ENCODE results near the gene CHRND. TPM values are rescaled to one million over a fixed set of nuclear protein-coding genes. Genes with fewer than 3 reads are reported as not detected.
A peak's percentile ranks its signal among the peaks of the same experiment; 100 is the strongest.

Gene CHRND
- total and polyA plus RNA-seq, 2 of the 13 experiments (the other 11 are each of a cell fraction or from before 2014, with no cell fraction given): 0.18 TPM; not detected in 1

DNA sequence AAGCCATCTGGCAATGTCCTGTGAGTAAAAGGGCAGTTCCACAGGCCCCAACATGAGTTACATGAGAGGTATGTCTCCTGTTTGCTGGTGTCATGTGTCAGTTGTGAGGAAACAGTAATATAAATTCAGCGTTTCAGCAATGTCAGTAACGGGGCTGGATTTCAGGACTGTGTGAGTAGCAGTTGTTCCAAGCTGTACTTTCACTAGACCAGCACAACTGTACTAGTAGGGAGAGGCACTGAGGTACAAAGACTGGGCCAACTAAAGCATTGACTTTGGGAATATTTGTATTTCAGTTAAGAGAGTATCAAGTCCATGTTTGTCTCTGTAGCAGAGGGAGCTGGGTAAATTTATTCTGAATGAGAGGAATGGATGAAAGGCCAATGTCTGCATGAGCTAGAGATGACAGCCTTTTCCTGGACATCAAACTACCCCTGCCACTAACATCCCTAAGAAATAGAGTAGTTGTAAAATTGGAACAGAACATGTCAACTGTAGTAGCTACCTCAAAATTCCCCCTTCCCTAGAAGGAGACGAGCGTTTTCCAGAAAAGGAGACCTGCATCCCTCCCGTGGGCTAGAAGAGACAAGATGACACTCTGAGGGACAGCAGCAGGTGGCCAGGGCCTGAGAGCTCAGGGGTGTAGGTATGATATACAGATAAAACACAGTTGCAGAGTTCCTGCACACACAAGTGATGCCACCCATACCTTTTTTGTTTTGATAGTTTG, 48.9 kb downstream of the CHRND start (continued):
- TF ChIP-seq, protein P1, sequence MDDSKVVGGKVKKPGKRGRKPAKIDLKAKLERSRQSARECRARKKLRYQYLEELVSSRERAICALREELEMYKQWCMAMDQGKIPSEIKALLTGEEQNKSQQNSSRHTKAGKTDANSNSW (CRISPR knock-in tag; IDR thresholded peaks at IDR 0.05; ENCODE audit: borderline replicate concordance): no peak
- no peak for TF ChIP-seq RARG (CRISPR knock-in tag; IDR thresholded peaks at IDR 0.05; ENCODE audit: low read depth)
- no peak for TF ChIP-seq ZNF772 (CRISPR knock-in tag; IDR thresholded peaks at IDR 0.05)
- no peak for TF ChIP-seq KAT2B (IDR thresholded peaks at IDR 0.05; ENCODE audit: borderline replicate concordance, low read depth, low read length)
- no peak for TF ChIP-seq AGO2 (optimal IDR thresholded peaks at IDR 0.05; ENCODE audit: low read depth, low read length)
- no peak for TF ChIP-seq PTBP1 (IDR thresholded peaks at IDR 0.05; ENCODE audit: low read depth, low read length, poor library complexity, severe bottlenecking)
- no peak for TF ChIP-seq JUND (CRISPR knock-in tag; IDR thresholded peaks at IDR 0.05)
- TF ChIP-seq, protein P2, sequence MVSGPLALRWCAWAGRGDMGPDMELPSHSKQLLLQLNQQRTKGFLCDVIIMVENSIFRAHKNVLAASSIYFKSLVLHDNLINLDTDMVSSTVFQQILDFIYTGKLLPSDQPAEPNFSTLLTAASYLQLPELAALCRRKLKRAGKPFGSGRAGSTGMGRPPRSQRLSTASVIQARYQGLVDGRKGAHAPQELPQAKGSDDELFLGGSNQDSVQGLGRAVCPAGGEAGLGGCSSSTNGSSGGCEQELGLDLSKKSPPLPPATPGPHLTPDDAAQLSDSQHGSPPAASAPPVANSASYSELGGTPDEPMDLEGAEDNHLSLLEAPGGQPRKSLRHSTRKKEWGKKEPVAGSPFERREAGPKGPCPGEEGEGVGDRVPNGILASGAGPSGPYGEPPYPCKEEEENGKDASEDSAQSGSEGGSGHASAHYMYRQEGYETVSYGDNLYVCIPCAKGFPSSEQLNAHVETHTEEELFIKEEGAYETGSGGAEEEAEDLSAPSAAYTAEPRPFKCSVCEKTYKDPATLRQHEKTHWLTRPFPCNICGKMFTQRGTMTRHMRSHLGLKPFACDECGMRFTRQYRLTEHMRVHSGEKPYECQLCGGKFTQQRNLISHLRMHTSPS (CRISPR knock-in tag; IDR thresholded peaks at IDR 0.05; ENCODE audit: low read depth): no peak
- TF ChIP-seq IKZF4 (CRISPR knock-in tag; IDR thresholded peaks at IDR 0.05; ENCODE audit: borderline replicate concordance, low read depth, not compliant biosample characterization): no peak
- TF ChIP-seq ZNF343 (CRISPR knock-in tag; IDR thresholded peaks at IDR 0.05): no peak
- no peak for TF ChIP-seq SNAPC2 (CRISPR knock-in tag; IDR thresholded peaks at IDR 0.05)
- TF ChIP-seq ZNF891 (CRISPR knock-in tag; IDR thresholded peaks at IDR 0.05): no peak
- 0 out of 2 replicates have a peak, but pooled peaks have one; percentile 23 for TF ChIP-seq MIXL1 (CRISPR knock-in tag; IDR thresholded peaks at IDR 0.05)
- no peak for TF ChIP-seq ZNF33A (CRISPR knock-in tag; IDR thresholded peaks at IDR 0.05; ENCODE audit: borderline replicate concordance)
- TF ChIP-seq NR2F2 (IDR thresholded peaks at IDR 0.05; ENCODE audit: borderline replicate concordance, low read depth): no peak
- no peak for TF ChIP-seq ZNF274 (CRISPR knock-in tag; IDR thresholded peaks at IDR 0.05)
- TF ChIP-seq, protein P3, sequence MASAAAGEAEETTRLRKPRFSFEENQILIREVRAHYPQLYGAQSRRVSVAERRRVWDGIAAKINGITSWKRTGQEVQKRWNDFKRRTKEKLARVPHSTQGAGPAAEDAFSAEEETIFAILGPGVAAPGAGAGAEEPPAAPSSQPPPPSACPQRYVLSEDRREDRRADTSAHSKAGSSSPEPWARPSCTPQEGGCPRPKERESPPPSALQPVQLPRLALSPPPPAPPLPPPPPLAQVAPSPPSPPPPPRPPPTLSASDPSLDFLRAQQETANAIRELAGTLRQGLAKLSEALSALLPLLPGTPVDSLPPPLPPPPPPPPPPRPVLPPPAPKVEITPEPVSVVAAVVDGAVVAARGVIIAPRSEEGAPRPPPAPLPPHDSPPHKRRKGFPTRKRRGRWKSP (CRISPR knock-in tag; IDR thresholded peaks at IDR 0.05): no peak
- no peak for TF ChIP-seq ZNF841 (CRISPR knock-in tag; IDR thresholded peaks at IDR 0.05; ENCODE audit: borderline replicate concordance)
- TF ChIP-seq GATAD1 (CRISPR knock-in tag; IDR thresholded peaks at IDR 0.05): no peak
- TF ChIP-seq, protein P4, sequence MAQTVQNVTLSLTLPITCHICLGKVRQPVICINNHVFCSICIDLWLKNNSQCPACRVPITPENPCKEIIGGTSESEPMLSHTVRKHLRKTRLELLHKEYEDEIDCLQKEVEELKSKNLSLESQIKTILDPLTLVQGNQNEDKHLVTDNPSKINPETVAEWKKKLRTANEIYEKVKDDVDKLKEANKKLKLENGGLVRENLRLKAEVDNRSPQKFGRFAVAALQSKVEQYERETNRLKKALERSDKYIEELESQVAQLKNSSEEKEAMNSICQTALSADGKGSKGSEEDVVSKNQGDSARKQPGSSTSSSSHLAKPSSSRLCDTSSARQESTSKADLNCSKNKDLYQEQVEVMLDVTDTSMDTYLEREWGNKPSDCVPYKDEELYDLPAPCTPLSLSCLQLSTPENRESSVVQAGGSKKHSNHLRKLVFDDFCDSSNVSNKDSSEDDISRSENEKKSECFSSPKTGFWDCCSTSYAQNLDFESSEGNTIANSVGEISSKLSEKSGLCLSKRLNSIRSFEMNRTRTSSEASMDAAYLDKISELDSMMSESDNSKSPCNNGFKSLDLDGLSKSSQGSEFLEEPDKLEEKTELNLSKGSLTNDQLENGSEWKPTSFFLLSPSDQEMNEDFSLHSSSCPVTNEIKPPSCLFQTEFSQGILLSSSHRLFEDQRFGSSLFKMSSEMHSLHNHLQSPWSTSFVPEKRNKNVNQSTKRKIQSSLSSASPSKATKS (CRISPR knock-in tag; IDR thresholded peaks at IDR 0.05): no peak
- TF ChIP-seq, protein P5, sequence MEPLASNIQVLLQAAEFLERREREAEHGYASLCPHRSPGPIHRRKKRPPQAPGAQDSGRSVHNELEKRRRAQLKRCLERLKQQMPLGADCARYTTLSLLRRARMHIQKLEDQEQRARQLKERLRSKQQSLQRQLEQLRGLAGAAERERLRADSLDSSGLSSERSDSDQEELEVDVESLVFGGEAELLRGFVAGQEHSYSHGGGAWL (CRISPR knock-in tag; IDR thresholded peaks at IDR 0.05): no peak
- no peak for TF ChIP-seq CC2D1A (CRISPR knock-in tag; IDR thresholded peaks at IDR 0.05)
- TF ChIP-seq YY1 (IDR thresholded peaks at IDR 0.05; ENCODE audit: insufficient read depth, insufficient replicate concordance, low read depth, low read length): no peak
- TF ChIP-seq RFXAP (CRISPR knock-in tag; IDR thresholded peaks at IDR 0.05; ENCODE audit: borderline replicate concordance): 0 out of 2 replicates have a peak, but pooled peaks have one; percentile 16
- TF ChIP-seq KLF6 (CRISPR knock-in tag; IDR thresholded peaks at IDR 0.05): no peak
- peak; percentile 14; the same call in 1 of the 2 replicates for TF ChIP-seq CEBPG (CRISPR knock-in tag; IDR thresholded peaks at IDR 0.05)
